GM12891 (cell line): ENCODE data around the gene RAB30.

Experiments
- PAX5 ChIP-seq: IDR thresholded peaks from 2 replicates; pipeline ENCODE4 v1.6.1; 2011; ENCODE audit warnings: low read length, moderate library complexity, mild to moderate bottlenecking; ENCODE audit not compliant: insufficient read depth, severe bottlenecking
- POLR2A ChIP-seq: IDR thresholded peaks from 2 replicates; pipeline ENCODE4 v1.6.1; 2011; ENCODE audit warnings: low read depth, low read length, control low read depth
- POLR2AphosphoS5 ChIP-seq: IDR thresholded peaks from 2 replicates; pipeline ENCODE4 v1.6.1; 2011; ENCODE audit warnings: low read depth, low read length, control low read depth
- POU2F2 ChIP-seq: IDR thresholded peaks from 2 replicates; pipeline ENCODE4 v1.6.1; 2011; ENCODE audit warnings: low read depth, mild to moderate bottlenecking, control low read depth, low read length, moderate library complexity
- SPI1 ChIP-seq: IDR thresholded peaks from 2 replicates; pipeline ENCODE4 v1.6.1; 2011; ENCODE audit warnings: low read depth, low read length, control low read depth
- TAF1 ChIP-seq: IDR thresholded peaks from 2 replicates; pipeline ENCODE4 v1.6.1; 2011; ENCODE audit warnings: low read depth, low read length, control low read depth

GRCh38 chr11:83070731-83071566 is 748 bp downstream of the RAB30 start:
- TF ChIP-seq TAF1 (no peak), POLR2A (no peak), POLR2AphosphoS5 (no peak), SPI1 (no peak), POU2F2 (no peak), PAX5 (no peak)
